ENCODE results near the gene SGMS1. TPM values are rescaled to one million over a fixed set of nuclear protein-coding genes. Genes with fewer than 3 reads are reported as not detected.
"Not testable (repeated sequence)": the region's sequence is repeated elsewhere in the genome, so short reads cannot be mapped to it uniquely, and the experiment has no call there.

The SGMS1 gene
- total RNA-seq, 1 donor from 2014 or later = 14.2 TPM

GRCh38 chr10:50577681-50578350 is 45.9 kb downstream of the SGMS1 start:
- Mint-ChIP-seq H3K4me1 (peaks cover 20% of the 10 kb centered on the region), H3K27ac (no peak overlapping the region), H3K9me3 (no peaks in the 10 kb centered on the region), H3K27me3 (no peaks in the 10 kb centered on the region), H3K4me3 (no peak overlapping the region), H3K36me3 (ENCODE audit: low read depth) (peaks cover 3% of the 10 kb centered on the region)
- intact Hi-C loops (cut with micrococcal nuclease) = no loop called here
- no peak for DNase-seq

GRCh38 chr10:50577010-50577409 is 46.7 kb downstream of the SGMS1 start:
- Mint-ChIP-seq H3K9me3 (no peaks in the 10 kb centered on the region), H3K27ac (no peak overlapping the region), H3K4me3 (no peak overlapping the region), H3K4me1 (peaks cover 21% of the 10 kb centered on the region), H3K36me3 (ENCODE audit: low read depth) (peaks cover 3% of the 10 kb centered on the region), H3K27me3 (no peaks in the 10 kb centered on the region)
- intact Hi-C loops (cut with micrococcal nuclease) = no loop called here
- no peak for DNase-seq

DNA sequence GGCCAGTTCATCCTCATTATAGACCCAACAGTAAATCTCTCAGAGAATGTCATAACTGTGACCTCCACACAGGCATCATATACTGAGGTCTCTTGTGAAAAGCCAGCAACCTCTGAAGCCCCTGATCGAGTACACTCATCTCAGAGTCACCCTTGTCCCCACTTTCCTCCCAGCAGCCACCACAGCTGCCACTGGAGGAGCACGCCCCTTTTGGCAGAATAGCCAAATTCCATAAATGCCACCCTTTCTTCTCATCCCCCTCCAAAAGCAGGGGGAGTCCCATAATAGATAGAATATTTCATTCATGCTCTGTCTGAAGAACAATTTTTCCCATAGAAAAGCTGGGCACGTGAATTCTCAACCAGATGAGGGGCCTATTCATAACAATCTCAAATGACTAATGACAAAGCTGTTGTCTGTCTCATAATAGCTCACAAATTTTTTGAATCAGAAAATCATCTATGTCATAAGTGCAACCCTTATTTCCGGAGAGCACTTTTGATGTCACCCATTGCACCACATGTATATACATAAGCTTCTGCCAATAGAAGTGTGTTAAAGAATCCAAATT is 47.4 kb downstream of the SGMS1 start:
- intact Hi-C loops (cut with micrococcal nuclease) = no loop called here
- Mint-ChIP-seq H3K9me3 (no peaks in the 10 kb centered on the region), H3K27ac (no peak overlapping the region), H3K27me3 (no peaks in the 10 kb centered on the region), H3K4me1 (peaks cover 21% of the 10 kb centered on the region), H3K36me3 (ENCODE audit: low read depth) (peaks cover 3% of the 10 kb centered on the region), H3K4me3 (no peak overlapping the region)
- DNase-seq = no peak

- H3K4me1 Mint-ChIP-seq = peaks cover 16% of the 10 kb centered on the region
- no peak for DNase-seq
- intact Hi-C loops (cut with micrococcal nuclease) = loop anchor here (2.0 kb wide), 1 partner anchor 47 kb away; the partner anchor contains the start of gene SGMS1
- H3K4me3 Mint-ChIP-seq = no peak overlapping the region
- H3K27me3 Mint-ChIP-seq = no peaks in the 10 kb centered on the region
- peaks cover 3% of the 10 kb centered on the region for H3K36me3 Mint-ChIP-seq (ENCODE audit: low read depth)
- no peak overlapping the region for H3K27ac Mint-ChIP-seq
- H3K9me3 Mint-ChIP-seq = no peaks in the 10 kb centered on the region
These were observed 48.1 kb downstream of the SGMS1 start for GRCh38 chr10:50575477-50576244.

DNA sequence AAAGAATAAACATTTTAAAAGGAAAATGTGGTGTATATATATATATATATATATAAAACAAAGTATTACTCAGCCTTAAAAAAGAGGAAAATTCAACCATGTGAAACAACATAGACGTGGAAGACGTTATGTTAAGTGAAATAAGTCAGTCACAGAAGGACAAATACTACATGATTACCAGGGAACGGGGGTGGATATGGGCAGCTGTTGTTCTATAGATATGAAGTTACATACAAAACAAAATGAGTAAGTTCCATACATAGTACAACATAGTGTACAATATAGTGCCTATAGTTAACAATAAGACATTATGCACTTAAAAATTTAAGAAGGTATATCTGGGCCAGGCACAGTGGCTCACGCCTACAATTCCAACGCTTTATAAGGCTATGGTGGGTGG is 48.8 kb downstream of the SGMS1 start:
- Mint-ChIP-seq H3K4me3 (no peak overlapping the region), H3K36me3 (ENCODE audit: low read depth) (no peaks in the 10 kb centered on the region), H3K4me1 (peaks cover 11% of the 10 kb centered on the region), H3K9me3 (no peaks in the 10 kb centered on the region), H3K27ac (no peak overlapping the region), H3K27me3 (no peaks in the 10 kb centered on the region)
- intact Hi-C loops (cut with micrococcal nuclease) = loop anchor here (2.0 kb wide), 1 partner anchor 48 kb away; the partner anchor contains the start of gene SGMS1
- DNase-seq = no peak

GRCh38 chr10:50574305-50574704 is 49.5 kb downstream of the SGMS1 start:
- H3K4me3 Mint-ChIP-seq = no peak overlapping the region

DNA sequence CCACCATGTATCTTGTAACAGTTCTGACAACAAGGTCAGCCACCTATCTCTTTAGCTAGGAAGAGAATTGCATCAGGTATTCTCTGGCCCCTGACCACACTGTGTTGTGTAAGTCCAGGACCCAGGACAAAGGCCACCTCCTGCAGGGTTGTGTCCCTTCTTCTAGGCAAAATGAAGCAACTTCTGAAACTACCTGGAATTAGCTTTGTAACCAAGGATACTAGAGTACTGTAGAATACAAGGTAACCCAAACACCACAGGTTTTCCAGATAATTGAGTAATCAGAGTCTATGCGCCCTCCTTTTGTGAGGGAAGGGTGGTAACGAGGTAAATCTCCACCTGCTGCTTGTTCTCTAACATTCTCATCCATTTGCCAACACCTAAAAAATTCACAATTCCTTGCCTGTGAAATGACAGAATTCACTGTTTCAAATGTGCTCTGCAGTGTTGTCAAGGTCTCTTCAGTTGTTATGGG is 51.7 kb downstream of the SGMS1 start:
- no peak for DNase-seq
- Mint-ChIP-seq H3K4me3 (no peak overlapping the region), H3K36me3 (ENCODE audit: low read depth) (peaks cover 3% of the 10 kb centered on the region), H3K27ac (no peak overlapping the region), H3K9me3 (no peaks in the 10 kb centered on the region), H3K27me3 (no peaks in the 10 kb centered on the region), H3K4me1 (peaks cover 11% of the 10 kb centered on the region)
- intact Hi-C loops (cut with micrococcal nuclease) = no loop called here

More at GRCh38 chr10:50574305-50574704, 49.5 kb downstream of the SGMS1 start:
- Mint-ChIP-seq H3K9me3 (no peaks in the 10 kb centered on the region), H3K27ac (no peak overlapping the region), H3K27me3 (no peaks in the 10 kb centered on the region), H3K36me3 (ENCODE audit: low read depth) (peaks cover 3% of the 10 kb centered on the region), H3K4me1 (peaks cover 11% of the 10 kb centered on the region)
- no peak for DNase-seq
- intact Hi-C loops (cut with micrococcal nuclease) = loop anchor here (2.0 kb wide), 1 partner anchor 48 kb away; the partner anchor contains the start of gene SGMS1

DNA sequence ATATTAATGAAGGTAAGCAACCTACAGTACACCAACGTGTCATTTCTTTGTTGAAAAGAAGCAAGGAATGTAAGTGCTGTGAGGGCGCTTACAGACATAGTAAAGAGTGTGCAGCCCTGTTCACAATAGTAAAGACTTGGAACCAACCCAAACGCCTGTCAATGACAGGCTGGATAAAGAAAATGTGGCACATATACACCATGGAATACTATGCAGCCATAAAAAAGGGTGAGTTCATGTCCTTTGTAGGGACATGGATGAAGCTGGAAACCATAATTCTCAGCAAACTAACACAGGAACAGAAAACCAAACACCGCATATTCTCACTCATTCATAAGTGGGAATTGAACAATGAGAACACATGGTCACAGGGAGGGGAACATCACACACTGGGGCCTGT is 55.0 kb downstream of the SGMS1 start:
- H3K4me3 Mint-ChIP-seq; intact Hi-C loops (cut with micrococcal nuclease); DNase-seq; H3K36me3 Mint-ChIP-seq (ENCODE audit: low read depth); H3K27me3 Mint-ChIP-seq; H3K4me1 Mint-ChIP-seq; H3K27ac Mint-ChIP-seq; H3K9me3 Mint-ChIP-seq: not testable (repeated sequence)

DNA sequence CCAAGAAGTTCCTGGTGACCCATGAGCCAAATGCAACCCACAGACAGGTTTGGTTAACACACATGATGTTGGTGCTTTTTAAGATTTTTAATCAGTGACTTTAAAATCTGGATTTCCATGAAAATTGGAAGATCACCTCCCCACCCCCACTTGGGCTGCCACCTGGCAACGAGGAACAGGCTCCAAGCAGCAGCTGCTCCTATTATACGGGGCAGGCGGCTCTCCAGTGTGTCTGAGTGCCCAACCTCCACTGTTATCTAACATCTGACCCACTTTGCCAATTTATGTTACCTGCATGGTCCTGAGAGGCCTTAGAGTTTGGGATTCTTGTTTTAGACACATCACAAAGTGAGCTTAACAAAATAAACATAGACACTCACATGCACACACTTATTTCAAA is 56.4 kb downstream of the SGMS1 start:
- intact Hi-C loops (cut with micrococcal nuclease) = no loop called here
- H3K4me3 Mint-ChIP-seq = no peak overlapping the region
- peaks cover 3% of the 10 kb centered on the region for H3K36me3 Mint-ChIP-seq (ENCODE audit: low read depth)
- H3K27me3 Mint-ChIP-seq = no peaks in the 10 kb centered on the region
- H3K4me1 Mint-ChIP-seq = no peaks in the 10 kb centered on the region
- H3K9me3 Mint-ChIP-seq = no peaks in the 10 kb centered on the region
- H3K27ac Mint-ChIP-seq = no peak overlapping the region
- no peak for DNase-seq

DNA sequence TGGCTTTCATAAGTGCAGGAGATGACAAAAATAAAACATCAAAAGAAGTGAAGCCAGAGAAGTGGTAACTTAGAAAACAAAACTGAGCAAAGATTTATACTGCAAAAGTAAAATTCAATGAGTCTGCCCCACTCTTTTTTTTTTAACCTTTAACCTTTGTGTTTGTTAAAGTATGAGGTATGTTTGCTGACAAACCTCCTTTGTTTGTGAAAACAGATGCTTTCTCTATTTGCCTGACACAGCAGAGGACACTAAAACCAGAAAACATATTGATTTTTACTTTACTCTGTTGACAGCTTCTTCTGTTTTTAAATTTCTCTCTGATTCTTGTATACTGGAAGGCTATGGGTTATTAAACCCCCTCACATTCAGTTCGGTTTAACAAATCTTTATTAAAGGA is 57.6 kb downstream of the SGMS1 start:
- intact Hi-C loops (cut with micrococcal nuclease) = no loop called here
- Mint-ChIP-seq H3K27me3 (no peaks in the 10 kb centered on the region), H3K27ac (no peak overlapping the region), H3K36me3 (ENCODE audit: low read depth) (peaks cover 3% of the 10 kb centered on the region), H3K9me3 (no peaks in the 10 kb centered on the region), H3K4me1 (peaks cover 4% of the 10 kb centered on the region), H3K4me3 (no peak overlapping the region)
- DNase-seq = no peak

DNA sequence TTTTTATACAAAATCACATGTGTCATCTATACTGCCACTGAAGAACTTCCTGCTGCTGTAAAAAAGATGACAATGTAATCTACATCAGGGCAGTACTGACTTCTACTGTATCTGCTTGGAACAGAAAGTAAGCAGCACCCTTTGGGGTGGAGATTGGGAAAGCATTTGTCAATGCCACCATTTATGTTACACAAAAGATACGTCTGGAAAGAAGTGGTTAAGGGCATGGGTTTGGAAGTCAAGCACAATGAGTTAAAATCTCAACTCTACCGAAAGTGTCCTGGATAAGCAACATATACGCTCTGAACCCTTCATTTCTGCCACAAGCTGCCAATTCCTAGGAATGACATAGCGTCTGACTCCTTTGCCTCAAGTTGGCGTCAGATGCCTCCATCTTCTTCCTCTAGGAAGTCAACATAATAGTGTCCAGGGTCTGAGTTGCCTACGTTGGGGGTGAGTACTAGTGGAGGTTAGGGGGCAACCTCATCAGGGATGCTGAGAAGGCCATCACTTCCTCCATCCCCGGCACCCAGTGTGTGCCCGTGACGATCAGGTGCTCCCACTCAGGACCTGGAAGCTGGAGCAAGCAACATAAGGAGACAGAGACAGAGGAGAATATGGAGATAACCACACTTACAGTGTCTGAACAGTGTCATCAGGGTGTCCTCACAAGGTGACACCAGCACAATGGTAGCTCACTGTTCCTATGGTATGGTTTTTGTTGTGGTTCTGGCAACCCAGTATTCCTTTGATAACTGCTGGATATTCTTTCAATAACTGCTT is 58.3 kb downstream of the SGMS1 start:
- no peak for DNase-seq
- peaks cover 3% of the 10 kb centered on the region for H3K36me3 Mint-ChIP-seq (ENCODE audit: low read depth)
- no peaks in the 10 kb centered on the region for H3K27me3 Mint-ChIP-seq
- H3K9me3 Mint-ChIP-seq = no peaks in the 10 kb centered on the region
- peaks cover 4% of the 10 kb centered on the region for H3K4me1 Mint-ChIP-seq
- no peak overlapping the region for H3K4me3 Mint-ChIP-seq
- no peak overlapping the region for H3K27ac Mint-ChIP-seq
- intact Hi-C loops (cut with micrococcal nuclease) = no loop called here

- Mint-ChIP-seq H3K36me3 (ENCODE audit: low read depth) (no peaks in the 10 kb centered on the region), H3K4me3 (no peak overlapping the region), H3K27me3 (no peaks in the 10 kb centered on the region), H3K9me3 (no peaks in the 10 kb centered on the region), H3K4me1 (peaks cover 4% of the 10 kb centered on the region), H3K27ac (no peak overlapping the region)
- intact Hi-C loops (cut with micrococcal nuclease) = no loop called here
- no peak for DNase-seq
These were observed 59.9 kb downstream of the SGMS1 start for GRCh38 chr10:50563906-50564305.

DNA sequence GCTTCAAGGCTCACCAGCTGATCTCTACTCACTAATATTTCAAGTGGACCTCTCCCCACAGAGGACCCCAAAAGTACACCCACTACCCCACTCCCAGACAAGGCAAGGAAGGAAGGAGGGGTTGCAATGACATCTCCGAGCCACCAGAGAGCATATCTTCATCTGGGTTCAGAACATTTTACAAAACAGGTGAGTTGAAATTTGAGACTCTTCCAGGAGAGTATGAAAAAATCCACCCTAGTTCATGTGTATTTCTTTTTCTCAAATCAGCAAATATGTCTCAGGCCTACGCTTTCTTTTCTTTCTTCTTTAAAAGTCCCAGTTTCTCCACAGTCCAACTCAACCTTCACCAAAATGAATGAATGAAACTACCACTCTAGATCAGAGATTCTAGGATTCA is 61.9 kb downstream of the SGMS1 start:
- Mint-ChIP-seq H3K9me3 (no peaks in the 10 kb centered on the region), H3K36me3 (ENCODE audit: low read depth) (no peaks in the 10 kb centered on the region), H3K4me3 (no peak overlapping the region), H3K27me3 (no peaks in the 10 kb centered on the region), H3K27ac (no peak overlapping the region), H3K4me1 (peaks cover 4% of the 10 kb centered on the region)
- intact Hi-C loops (cut with micrococcal nuclease) = no loop called here
- DNase-seq = no peak

Measured in activated CD4-positive, alpha-beta T cell treated with anti-CD3 and anti-CD28 coated beads, Interleukin-2, amount 10 ng/mL, durations not matched to agents 24 days and 14 days (primary cell).